HG02870 (cell line): ENCODE measurements around the gene ROPN1.
"Not testable (repeated sequence)": the region's sequence is repeated elsewhere in the genome, so short reads cannot be mapped to it uniquely, and the experiment has no call there.

Source experiments
- ATAC-seq: cut with Tn5 transposase; IDR thresholded peaks from one replicate; pipeline ENCODE4 v1.9.1; 2021; ENCODE audit warnings: mild to moderate bottlenecking, moderate library complexity; ENCODE audit not compliant: unreplicated experiment

Gene ROPN1

GRCh38 chr3:123991730-123992588 is at the start of gene ROPN1:
TSS of gene ROPN1 (minus strand) at chr3:123992124. CDS start at chr3:123980481, 11,643 bp downstream.
- ATAC-seq, result not testable (repeated sequence)

- no peak for ATAC-seq
Observed at GRCh38 chr3:124041553-124041952, 49.6 kb upstream of the ROPN1 start.

GRCh38 chr3:124037326-124037725 is 45.4 kb upstream of the ROPN1 start:
- no peak for ATAC-seq

- ATAC-seq, result not testable (repeated sequence)
Observed at GRCh38 chr3:124036214-124036613, 44.3 kb upstream of the ROPN1 start.

GRCh38 chr3:124035463-124036121 is 43.7 kb upstream of the ROPN1 start:
- ATAC-seq, result no peak

- no peak for ATAC-seq
Observed at GRCh38 chr3:124034844-124035152, 42.9 kb upstream of the ROPN1 start.

- no peak for ATAC-seq
Observed at GRCh38 chr3:124034016-124034843, 42.3 kb upstream of the ROPN1 start.

GRCh38 chr3:124033360-124034015 is 41.6 kb upstream of the ROPN1 start, which contains the start of gene KALRN:
TSS of gene KALRN (plus strand) at chr3:124033369.
- peak; percentile 17 for ATAC-seq

GRCh38 chr3:124032881-124033359 is 41.0 kb upstream of the ROPN1 start:
- peak; percentile 90 for ATAC-seq

GRCh38 chr3:124032311-124032880 is 40.5 kb upstream of the ROPN1 start:
- ATAC-seq, result no peak

- no peak for ATAC-seq
Observed at GRCh38 chr3:124026516-124026915, 34.6 kb upstream of the ROPN1 start.

- not testable (repeated sequence) for ATAC-seq
Observed at GRCh38 chr3:124023531-124023930, 31.6 kb upstream of the ROPN1 start.

GRCh38 chr3:124019291-124019690 is 27.4 kb upstream of the ROPN1 start:
- ATAC-seq, result no peak

GRCh38 chr3:124017502-124017901 is 25.6 kb upstream of the ROPN1 start:
- ATAC-seq, result not testable (repeated sequence)

- not testable (repeated sequence) for ATAC-seq
Observed at GRCh38 chr3:124016483-124016882, 24.6 kb upstream of the ROPN1 start.

- no peak for ATAC-seq
Observed at GRCh38 chr3:124014366-124014942, 22.5 kb upstream of the ROPN1 start.

GRCh38 chr3:124008321-124008720 is 16.4 kb upstream of the ROPN1 start:
- ATAC-seq, result not testable (repeated sequence)

GRCh38 chr3:124007186-124007585 is 15.3 kb upstream of the ROPN1 start:
- peak; percentile 55 for ATAC-seq

- ATAC-seq, result not testable (repeated sequence)
Observed at GRCh38 chr3:124002405-124003079, 10.6 kb upstream of the ROPN1 start.
